Cardiac muscle cell (in vitro differentiated cells and primary cell): ENCODE results near the gene ID3. TPM values are rescaled to one million over a fixed set of nuclear protein-coding genes. Genes with fewer than 3 reads are reported as not detected.

ENCODE experiments used
- DNase-seq, 2 donors: peaks; one replicate each; pipeline versions ENCODE4 v3.0.0 to v3.0.0-alpha.2; 2010 to 2017; ENCODE audit warnings: low read depth in 1 of 2, low spot score in 1 of 2
- H3K27ac ChIP-seq: fragments of 200-600 bp; sonication (generic); 2 replicates; pipeline ENCODE4 v1.5.1; 2016
- H3K27me3 ChIP-seq: fragments of 200-600 bp; sonication (generic); 2 replicates; pipeline ENCODE4 v1.6.0; 2016; ENCODE audit warnings: control low read depth
- H3K36me3 ChIP-seq: fragments of 200-600 bp; sonication (generic); 2 replicates; pipeline ENCODE4 v1.5.1; 2016; ENCODE audit warnings: control low read depth
- H3K4me1 ChIP-seq: fragments of 200-600 bp; sonication (generic); 2 replicates; pipeline ENCODE4 v1.8.1; 2017; ENCODE audit warnings: low read depth, mild to moderate bottlenecking, mixed run types
- H3K4me3 ChIP-seq: fragments of 200-600 bp; sonication (generic); 2 replicates; pipeline ENCODE4 v1.5.1; 2016; ENCODE audit warnings: mild to moderate bottlenecking
- H3K9me3 ChIP-seq: fragments of 200-600 bp; sonication (generic); 2 replicates; pipeline ENCODE4 v1.5.1; 2017; ENCODE audit warnings: low read depth, mild to moderate bottlenecking, control low read depth
- polyA plus RNA-seq: library from polyadenylated mRNA; unstranded; fragments of >200 nt; fragmentation: Nextera tagmentation; extraction: Ambion mirVana; gene quantifications from 2 replicates; pipeline ENCODE4 v1.2.1, GENCODE V29; 2016
- total RNA-seq: library from RNA; depleted of rRNA; stranded (reverse); fragments of >200 nt; gene quantifications from 2 replicates; pipeline ENCODE4 v1.2.3, GENCODE V29; 2016
- TF ChIP-seq, protein P1 (sequence below): IDR thresholded peaks from 2 replicates; pipeline ENCODE4 v1.5.1; 2012; ENCODE audit warnings: low read depth, mild to moderate bottlenecking, low read length

Gene ID3
- total and polyA plus RNA-seq, 2 experiments from 2014 or later, result 703 to 784 TPM

DNA sequence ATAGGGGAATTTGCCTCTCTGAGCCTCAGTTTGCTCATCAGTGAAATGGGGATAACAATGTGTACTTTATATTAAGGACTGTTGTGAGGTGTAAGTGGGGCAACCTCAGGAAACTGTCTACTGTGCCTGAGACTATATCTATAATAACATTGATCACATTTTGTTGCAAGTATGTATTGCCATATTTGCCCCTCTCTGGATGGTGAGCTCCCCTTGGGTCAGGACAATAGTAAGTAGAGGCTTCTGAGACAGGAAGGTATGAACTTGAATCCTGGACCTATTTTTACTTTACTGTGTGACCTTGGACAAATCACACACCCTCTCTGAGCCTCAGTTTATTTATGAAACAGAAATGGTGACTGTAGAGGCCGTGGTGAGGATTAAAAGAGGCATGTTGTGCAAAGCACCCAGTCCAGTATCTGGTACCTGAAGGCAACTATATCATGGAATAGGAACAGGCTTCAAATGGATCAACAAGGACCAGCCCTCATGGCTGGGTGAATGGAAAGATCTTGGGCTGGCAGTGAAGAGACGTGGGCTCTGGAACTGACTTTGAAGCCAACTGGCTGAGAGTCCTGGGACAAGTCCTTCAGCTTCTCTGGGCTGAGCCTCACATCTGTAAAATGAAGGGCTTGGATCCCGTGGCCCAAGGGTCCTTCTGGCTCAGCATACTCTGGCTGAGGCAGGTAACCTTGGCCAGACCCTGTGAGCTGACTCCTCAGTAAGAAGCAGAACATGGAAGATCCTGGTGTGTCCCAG is 35.0 kb upstream of the ID3 start:
- Histone ChIP-seq H3K4me3 (no peak overlapping the region), H3K36me3 (no peaks in the 10 kb centered on the region), H3K27ac (no peak overlapping the region), H3K9me3 (no peaks in the 10 kb centered on the region), H3K4me1 (peaks cover 31% of the 10 kb centered on the region), H3K27me3 (no peaks in the 10 kb centered on the region)
- TF ChIP-seq, protein P1, sequence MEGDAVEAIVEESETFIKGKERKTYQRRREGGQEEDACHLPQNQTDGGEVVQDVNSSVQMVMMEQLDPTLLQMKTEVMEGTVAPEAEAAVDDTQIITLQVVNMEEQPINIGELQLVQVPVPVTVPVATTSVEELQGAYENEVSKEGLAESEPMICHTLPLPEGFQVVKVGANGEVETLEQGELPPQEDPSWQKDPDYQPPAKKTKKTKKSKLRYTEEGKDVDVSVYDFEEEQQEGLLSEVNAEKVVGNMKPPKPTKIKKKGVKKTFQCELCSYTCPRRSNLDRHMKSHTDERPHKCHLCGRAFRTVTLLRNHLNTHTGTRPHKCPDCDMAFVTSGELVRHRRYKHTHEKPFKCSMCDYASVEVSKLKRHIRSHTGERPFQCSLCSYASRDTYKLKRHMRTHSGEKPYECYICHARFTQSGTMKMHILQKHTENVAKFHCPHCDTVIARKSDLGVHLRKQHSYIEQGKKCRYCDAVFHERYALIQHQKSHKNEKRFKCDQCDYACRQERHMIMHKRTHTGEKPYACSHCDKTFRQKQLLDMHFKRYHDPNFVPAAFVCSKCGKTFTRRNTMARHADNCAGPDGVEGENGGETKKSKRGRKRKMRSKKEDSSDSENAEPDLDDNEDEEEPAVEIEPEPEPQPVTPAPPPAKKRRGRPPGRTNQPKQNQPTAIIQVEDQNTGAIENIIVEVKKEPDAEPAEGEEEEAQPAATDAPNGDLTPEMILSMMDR, result no peak
- no peak for DNase-seq

DNA sequence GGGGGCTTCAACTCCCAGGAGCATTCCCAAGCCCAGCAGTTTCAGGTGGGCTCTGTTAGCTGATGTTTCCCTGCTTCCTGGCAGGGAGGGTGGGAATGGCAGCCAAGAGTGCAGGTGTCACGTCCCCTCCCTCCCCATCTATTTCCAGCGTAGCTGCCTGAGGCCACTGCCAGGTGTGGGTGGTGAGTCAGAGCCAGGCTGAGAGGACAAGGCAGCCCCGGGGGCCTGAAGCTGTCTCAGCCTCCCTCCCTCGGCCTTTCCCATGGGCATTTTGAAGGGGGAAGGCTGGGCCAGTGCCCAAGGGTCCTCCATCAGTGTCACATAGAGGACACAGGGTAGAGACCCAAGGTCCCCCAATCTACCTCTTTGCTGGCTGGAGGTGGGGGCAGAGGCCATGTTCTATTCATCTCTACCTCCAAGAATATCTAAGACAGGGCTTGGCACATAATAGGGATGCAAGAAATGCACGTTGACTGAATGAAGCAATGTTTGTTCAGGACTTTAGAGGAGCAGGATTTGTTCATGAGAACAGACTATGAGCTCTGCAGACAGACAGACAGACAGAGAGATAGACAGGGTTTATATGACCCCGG is 34.4 kb upstream of the ID3 start:
- H3K36me3 ChIP-seq, result no peaks in the 10 kb centered on the region
- H3K4me3 ChIP-seq, result no peak overlapping the region
- peak overlapping the region; percentile 38 for H3K27ac ChIP-seq
- DNase-seq, result no peak
- H3K4me1 ChIP-seq, result peaks cover 29% of the 10 kb centered on the region
- H3K9me3 ChIP-seq, result no peaks in the 10 kb centered on the region
- TF ChIP-seq, protein P1, result no peak
- no peaks in the 10 kb centered on the region for H3K27me3 ChIP-seq

DNA sequence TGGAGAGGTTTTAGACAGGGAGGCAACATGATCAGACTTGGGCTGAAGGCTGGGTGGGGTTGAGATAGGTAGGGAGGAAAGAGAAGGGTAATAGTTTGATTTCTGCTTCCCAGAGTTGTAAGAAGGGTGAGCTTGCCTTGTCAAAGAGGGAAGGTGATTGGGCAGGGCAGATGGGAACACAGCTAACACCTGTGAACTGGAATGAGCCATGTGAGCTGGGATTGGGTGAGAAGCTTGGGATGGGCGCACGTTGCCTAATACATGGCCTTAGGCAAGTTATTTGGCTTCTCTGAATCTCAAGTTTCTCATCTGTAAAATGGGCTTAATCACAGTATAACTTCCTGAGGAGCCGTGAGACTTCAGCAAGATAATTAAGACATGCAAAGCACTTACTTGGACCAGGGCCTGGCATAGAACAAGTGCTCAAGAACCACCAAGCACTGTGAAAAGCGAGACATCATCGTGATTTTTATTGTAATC is 33.8 kb upstream of the ID3 start:
- Histone ChIP-seq H3K36me3 (no peaks in the 10 kb centered on the region), H3K27ac (peak overlapping the region; percentile 78), H3K4me1 (peaks cover 30% of the 10 kb centered on the region), H3K27me3 (no peaks in the 10 kb centered on the region), H3K9me3 (no peaks in the 10 kb centered on the region), H3K4me3 (no peak overlapping the region)
- TF ChIP-seq, protein P1, result no peak
- DNase-seq, result no peak

DNA sequence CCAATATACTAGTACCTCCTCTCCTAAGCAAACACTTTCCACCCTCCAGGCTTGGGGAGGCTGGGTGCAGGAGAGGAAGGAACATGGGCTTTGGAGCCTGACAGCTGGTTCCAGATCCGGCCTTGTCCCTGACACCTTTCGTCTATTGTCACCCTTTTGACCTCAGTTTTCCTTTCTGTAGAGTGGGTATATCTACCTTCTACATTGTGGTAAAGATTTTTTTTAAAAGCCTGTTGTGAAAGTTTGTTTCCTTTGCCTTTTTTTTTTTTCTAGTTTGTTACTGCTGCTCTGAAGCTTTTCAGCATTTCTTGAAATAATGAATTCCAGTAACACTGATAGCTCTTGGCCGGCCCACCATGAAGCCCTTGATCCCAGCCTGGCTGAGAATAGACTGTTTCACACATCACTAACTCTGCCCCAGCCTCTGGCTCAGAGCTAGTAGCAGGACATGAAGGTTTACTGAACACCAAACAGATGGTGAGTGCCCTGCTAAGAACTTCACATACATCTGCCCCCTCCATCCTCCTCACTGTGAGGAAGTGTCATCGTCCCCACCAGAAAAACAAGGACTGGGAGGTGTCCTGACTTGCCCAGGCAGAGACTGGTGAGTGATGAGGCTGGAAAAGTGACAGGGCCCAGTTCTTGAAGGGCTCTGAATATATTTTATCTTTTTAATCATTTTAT is 33.0 kb upstream of the ID3 start:
- Histone ChIP-seq H3K4me1 (peaks cover 27% of the 10 kb centered on the region), H3K9me3 (no peaks in the 10 kb centered on the region), H3K36me3 (no peaks in the 10 kb centered on the region), H3K27me3 (no peaks in the 10 kb centered on the region), H3K4me3 (no peak overlapping the region), H3K27ac (peak overlapping the region; percentile 78)
- DNase-seq, result no peak
- TF ChIP-seq, protein P1, result no peak

DNA sequence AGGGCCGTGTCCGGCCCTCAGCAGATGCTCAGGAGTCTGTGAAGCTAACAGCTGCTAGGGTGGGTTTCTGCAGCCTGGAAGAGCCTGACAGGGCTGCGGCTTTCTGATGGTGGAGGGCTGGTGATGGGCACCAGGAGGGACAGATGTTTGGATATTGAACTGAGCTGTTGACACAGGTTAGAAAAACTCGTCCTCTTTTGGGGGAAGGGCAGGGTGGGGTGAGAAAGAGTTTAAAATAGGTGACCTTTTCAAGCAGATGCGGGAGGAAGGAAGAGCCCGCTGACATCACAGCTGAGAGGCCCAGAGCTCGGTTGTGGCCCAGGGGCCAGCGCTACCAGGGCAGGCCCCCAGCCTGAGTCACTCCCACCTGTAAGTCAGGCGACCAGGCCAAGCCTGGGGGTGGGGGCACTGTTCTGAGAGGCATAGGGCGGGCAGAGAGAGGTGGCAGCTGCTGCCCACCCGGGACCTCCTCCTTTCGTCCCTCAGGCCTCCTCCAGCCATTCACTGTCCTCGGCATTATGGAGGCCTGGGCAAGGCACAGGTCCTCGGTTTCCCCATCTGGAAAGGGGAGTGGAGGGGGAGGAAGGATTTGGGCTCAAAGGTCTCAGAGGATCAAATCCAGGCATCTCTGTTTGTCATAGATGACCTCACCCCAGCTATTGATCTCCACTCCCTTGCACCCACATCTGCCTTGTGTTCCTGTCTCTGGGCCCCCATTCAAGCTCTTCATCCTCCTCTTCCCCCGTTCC is 32.3 kb upstream of the ID3 start:
- no peak overlapping the region for H3K4me3 ChIP-seq
- TF ChIP-seq, protein P1, result no peak
- no peaks in the 10 kb centered on the region for H3K36me3 ChIP-seq
- no peaks in the 10 kb centered on the region for H3K27me3 ChIP-seq
- peak overlapping the region; percentile 78 for H3K27ac ChIP-seq
- DNase-seq, result no peak
- peaks cover 30% of the 10 kb centered on the region for H3K4me1 ChIP-seq
- no peaks in the 10 kb centered on the region for H3K9me3 ChIP-seq
